Urinary bladder (tissue), 4 donors: ENCODE results near the gene SAT1. TPM values are rescaled to one million over a fixed set of nuclear protein-coding genes. Genes with fewer than 3 reads are reported as not detected.
"Not testable (repeated sequence)": the region's sequence is repeated elsewhere in the genome, so short reads cannot be mapped to it uniquely, and the experiment has no call there.

ENCODE experiments used
- DNase-seq: peaks from one replicate; pipeline ENCODE4 v3.0.0-alpha.2; 2015; ENCODE audit errors: extremely low spot score
- H3K27ac ChIP-seq: one replicate; pipeline ENCODE4 v1.5.1; 2013; ENCODE audit warnings: low read depth, mild to moderate bottlenecking, moderate library complexity
- H3K36me3 ChIP-seq: one replicate; pipeline ENCODE4 v1.6.1; 2013; ENCODE audit warnings: mild to moderate bottlenecking, moderate library complexity; ENCODE audit not compliant: insufficient read depth
- H3K4me1 ChIP-seq: one replicate; pipeline ENCODE4 v1.6.1; 2013; ENCODE audit warnings: mild to moderate bottlenecking, moderate library complexity; ENCODE audit not compliant: insufficient read depth
- H3K4me3 ChIP-seq: one replicate; pipeline ENCODE4 v1.5.1; 2013; ENCODE audit warnings: low read depth, low read length
- WGBS: extraction: QIAGEN DNeasy Blood & Tissue Kit; methylation state at CpG from one replicate; pipeline ENCODE4 v1.1.7; 2013; 5-methylcytosine and 5-hydroxymethylcytosine counted together
- polyA plus RNA-seq: library from polyadenylated mRNA; stranded (reverse); fragments of 200-250 nt; gene quantifications from one replicate; pipeline ENCODE4 v1.2.3, GENCODE V29; 2013
- total RNA-seq: library from RNA; depleted of rRNA; stranded (reverse); fragments of >200 nt; gene quantifications from one replicate; pipeline ENCODE4 v1.2.3, GENCODE V29; 2014
- donor health status: healthy with polysubstance abuse.
- donor health status: healthy.

Gene SAT1
- total and polyA plus RNA-seq, 2 donors = 130 to 216 TPM

- Histone ChIP-seq H3K27ac (no peak overlapping the region), H3K36me3 (no peaks in the 10 kb centered on the region), H3K4me1 (no peaks in the 10 kb centered on the region), H3K4me3 (no peak overlapping the region)
- no peak for DNase-seq
- 76% methylated on average over 4 of the region's 4 CpGs for WGBS
Observed at GRCh38 chrX:23764188-23764984, 18.6 kb upstream of the SAT1 start.

DNA sequence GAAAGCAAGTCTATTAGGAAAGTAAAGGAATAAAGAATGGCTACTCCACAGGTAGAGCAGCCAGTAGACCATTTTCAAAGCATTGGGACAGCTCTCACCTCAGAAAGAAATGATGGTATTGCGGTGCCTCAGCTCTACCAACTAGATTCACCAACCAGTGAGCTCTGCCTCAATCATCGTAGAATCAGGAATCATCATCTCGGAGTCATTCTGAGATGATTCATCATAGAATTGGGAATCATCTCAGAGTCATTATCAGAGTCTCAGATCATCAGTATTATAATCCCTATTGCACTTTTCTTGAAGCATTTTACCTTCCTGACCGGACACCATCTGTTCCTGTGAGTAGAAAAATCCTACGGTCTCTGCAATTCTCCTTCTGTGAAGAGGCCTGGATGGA is 17.5 kb upstream of the SAT1 start:
- Histone ChIP-seq H3K36me3 (no peaks in the 10 kb centered on the region), H3K4me1 (no peaks in the 10 kb centered on the region), H3K4me3 (no peak overlapping the region), H3K27ac (no peak overlapping the region)
- no peak for DNase-seq
- 69% methylated on average over 5 of the region's 5 CpGs for whole genome bisulfite sequencing

GRCh38 chrX:23765868-23766267 is 17.1 kb upstream of the SAT1 start:
- H3K27ac ChIP-seq = no peak overlapping the region
- 89% methylated on average over 16 of the region's 16 CpGs for WGBS
- no peaks in the 10 kb centered on the region for H3K4me1 ChIP-seq
- DNase-seq = no peak
- no peak overlapping the region for H3K4me3 ChIP-seq
- no peaks in the 10 kb centered on the region for H3K36me3 ChIP-seq

DNA sequence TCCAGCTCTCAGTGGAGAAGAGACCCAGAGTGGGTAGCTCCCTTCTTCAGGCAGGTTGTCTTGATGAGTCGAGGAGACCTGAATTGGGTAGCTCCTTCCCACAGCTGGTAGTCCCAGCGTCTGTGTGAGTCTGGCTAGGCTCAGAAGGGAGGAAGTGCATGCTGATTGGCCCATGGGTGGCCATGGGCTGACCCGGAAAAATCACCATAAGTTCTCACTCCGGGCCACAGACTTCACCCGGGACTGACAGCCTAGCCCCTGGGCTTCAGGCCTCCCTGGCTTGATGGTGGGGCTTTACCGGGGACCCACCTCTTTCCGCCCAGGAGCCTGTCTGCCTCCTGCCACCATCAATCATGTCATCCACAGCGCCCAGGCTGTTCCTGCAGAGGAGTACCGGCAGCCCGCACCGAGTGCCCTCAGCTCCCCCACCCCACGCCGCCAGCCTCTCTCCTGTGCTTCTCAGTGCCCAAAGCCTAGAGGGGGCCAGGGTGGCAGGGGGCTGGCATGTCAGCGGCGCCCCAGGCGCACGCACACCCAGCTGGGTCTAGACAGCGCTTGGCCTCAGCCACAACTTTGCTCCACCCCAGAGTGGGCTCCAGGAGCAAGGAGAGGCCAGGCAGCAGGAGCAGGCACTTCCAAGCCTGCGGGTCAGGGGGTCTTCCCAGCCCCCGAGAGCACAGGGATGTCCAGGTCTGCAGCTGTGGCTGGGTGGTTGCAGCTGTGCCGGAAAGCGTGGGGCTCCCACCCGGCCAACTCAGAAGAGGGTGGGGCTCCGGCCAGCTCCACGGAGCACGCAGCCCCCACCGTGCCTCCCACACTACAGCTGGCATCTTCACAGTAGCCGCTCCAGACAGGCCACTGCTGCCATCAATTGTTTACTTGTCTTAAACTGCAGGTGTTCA is 16.1 kb upstream of the SAT1 start:
- Histone ChIP-seq H3K4me3 (no peak overlapping the region), H3K36me3 (no peaks in the 10 kb centered on the region), H3K27ac (no peak overlapping the region), H3K4me1 (no peaks in the 10 kb centered on the region)
- 71% methylated on average over 28 of the region's 28 CpGs for WGBS
- no peak for DNase-seq

- Histone ChIP-seq H3K4me1 (no peaks in the 10 kb centered on the region), H3K36me3 (no peaks in the 10 kb centered on the region), H3K4me3 (no peak overlapping the region), H3K27ac (no peak overlapping the region)
- 89% methylated on average over 2 of the region's 2 CpGs for WGBS
- no peak for DNase-seq
Observed at GRCh38 chrX:23770142-23770541, 12.8 kb upstream of the SAT1 start.

DNA sequence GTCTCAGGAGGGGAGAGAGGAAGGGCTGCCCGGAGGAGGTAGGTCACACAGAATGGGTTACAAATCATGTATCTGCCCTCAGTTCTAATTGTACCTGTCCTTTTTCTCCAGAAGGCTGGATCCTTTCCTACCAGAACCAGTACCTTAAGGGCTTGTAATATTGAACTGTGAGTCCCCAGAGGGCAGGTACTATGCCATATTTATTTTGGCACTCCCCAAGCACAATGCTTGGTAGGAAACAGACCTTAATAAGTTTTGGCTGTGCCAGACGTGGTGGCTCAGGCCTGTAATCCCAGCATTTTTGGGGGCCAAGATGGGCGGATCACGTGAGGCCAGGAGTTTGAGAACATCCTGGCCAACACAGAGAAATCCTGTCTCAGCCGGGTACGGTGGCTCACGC is 11.9 kb upstream of the SAT1 start:
- H3K4me3 ChIP-seq, H3K36me3 ChIP-seq, DNase-seq, H3K4me1 ChIP-seq, H3K27ac ChIP-seq: not testable (repeated sequence)
- 91% methylated on average over 7 of the region's 7 CpGs for WGBS

- 79% methylated on average over 3 of the region's 3 CpGs for WGBS
- DNase-seq = no peak
- Histone ChIP-seq H3K4me3 (no peak overlapping the region), H3K36me3 (no peaks in the 10 kb centered on the region), H3K4me1 (no peaks in the 10 kb centered on the region), H3K27ac (no peak overlapping the region)
Observed at GRCh38 chrX:23773601-23774175, 9.3 kb upstream of the SAT1 start.

DNA sequence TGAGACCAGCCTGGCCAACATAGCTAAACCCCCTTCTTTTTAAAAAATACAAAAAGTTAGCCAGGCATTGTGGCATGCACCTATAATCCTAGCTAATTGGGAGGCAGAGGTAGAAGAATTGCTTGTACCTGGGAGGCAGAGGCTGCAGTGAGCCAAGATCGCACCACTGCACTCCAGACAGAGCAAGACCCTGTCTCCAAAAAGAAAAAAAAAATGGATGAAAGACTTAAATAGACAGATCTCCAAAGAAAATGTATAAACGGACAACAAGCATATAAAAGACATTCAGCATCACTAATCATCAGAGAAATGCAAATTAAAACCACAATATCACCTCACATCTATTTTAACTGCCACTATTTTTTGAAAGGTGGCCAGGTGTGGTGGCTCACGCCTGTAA is 6.6 kb upstream of the SAT1 start:
- DNase-seq = no peak
- H3K27ac ChIP-seq = no peak overlapping the region
- no peak overlapping the region for H3K4me3 ChIP-seq
- WGBS = 91% methylated on average over 3 of the region's 3 CpGs
- H3K4me1 ChIP-seq = no peaks in the 10 kb centered on the region
- H3K36me3 ChIP-seq = no peaks in the 10 kb centered on the region

DNA sequence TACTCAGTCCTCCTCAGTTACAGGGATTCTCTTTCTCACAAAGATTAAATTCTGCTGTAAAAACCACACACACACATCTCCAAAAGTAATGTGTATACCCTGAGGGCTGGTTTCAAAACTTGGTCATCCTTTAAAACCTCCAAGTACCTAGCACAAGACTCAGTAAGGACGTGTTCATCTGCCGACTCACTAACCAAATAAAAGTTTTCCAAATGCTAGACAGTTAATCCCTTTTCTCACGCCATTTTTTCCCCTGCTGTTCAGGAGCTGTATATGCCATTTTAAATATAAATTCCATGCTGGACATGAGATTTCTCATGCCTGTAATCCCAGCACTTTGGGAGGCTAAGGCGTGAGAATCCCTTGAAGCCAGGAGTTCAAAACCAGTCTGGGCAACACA is 3.9 kb upstream of the SAT1 start:
- DNase-seq = no peak
- Histone ChIP-seq H3K4me1 (no peaks in the 10 kb centered on the region), H3K36me3 (no peaks in the 10 kb centered on the region), H3K27ac (no peak overlapping the region), H3K4me3 (no peak overlapping the region)
- WGBS = 77% methylated on average over 4 of the region's 4 CpGs

GRCh38 chrX:23782455-23782854 is 518 bp upstream of the SAT1 start:
- H3K27ac ChIP-seq = no peak overlapping the region
- 44% methylated on average over 6 of the region's 6 CpGs for WGBS
- no peak for DNase-seq
- H3K4me3 ChIP-seq = no peak overlapping the region
- H3K36me3 ChIP-seq = no peaks in the 10 kb centered on the region
- H3K4me1 ChIP-seq = no peaks in the 10 kb centered on the region

DNA sequence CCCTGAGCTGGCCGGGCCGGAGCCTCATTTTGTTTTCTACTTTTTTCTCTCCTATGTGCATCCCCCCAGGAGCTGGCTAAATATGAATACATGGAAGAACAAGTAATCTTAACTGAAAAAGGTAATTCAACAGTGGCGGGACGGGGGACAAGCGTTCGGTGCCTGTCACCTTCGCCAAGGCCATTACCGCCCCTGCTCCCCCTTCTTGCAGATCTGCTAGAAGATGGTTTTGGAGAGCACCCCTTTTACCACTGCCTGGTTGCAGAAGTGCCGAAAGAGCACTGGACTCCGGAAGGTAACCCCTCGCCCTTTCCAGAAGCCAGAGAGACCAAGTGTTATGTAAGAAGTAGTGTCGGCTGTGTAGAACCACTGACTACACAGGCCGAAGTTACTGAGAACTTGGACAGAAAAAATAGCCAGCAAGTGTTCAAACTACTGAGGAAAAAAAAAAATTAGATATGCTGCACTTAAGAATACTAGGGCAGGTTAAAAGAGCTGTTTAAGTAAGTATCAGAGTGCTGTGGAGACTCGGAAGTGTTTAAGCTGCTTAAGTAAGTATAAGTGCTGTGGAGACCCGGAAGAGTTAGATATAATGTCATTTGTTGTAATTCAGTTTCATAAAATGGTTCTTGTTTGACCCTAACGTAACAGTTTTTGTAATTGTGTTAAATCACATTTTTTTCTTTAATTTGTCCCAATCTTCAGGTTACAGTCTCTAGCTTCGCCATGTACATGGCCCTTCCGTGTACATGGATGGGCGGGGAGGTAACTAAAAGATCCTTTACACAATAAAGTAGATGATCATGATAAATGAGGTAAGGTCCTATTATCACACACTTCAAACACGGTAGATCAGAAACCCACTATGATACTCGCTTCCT is 856 bp downstream of the SAT1 start:
- Histone ChIP-seq H3K4me3 (peak overlapping the region; percentile 79), H3K27ac (peak overlapping the region; percentile 99), H3K36me3 (no peaks in the 10 kb centered on the region), H3K4me1 (no peaks in the 10 kb centered on the region)
- DNase-seq = no peak
- 22% methylated on average over 21 of the region's 21 CpGs for WGBS

GRCh38 chrX:23784470-23785331 is 1.7 kb downstream of the SAT1 start:
- H3K36me3 ChIP-seq = no peaks in the 10 kb centered on the region
- H3K4me1 ChIP-seq = no peaks in the 10 kb centered on the region
- no peak overlapping the region for H3K27ac ChIP-seq
- peak overlapping the region; percentile 79 for H3K4me3 ChIP-seq
- DNase-seq = no peak
- WGBS = 62% methylated on average over 8 of the region's 8 CpGs
